K562 (cell line): Measurements from ENCODE around the gene STX18. TPM values are rescaled to one million over a fixed set of nuclear protein-coding genes. Genes with fewer than 3 reads are reported as not detected.

Source experiments
- ATAC-seq: fragments of 200-7000 bp; cut with Tn5 transposase; 3 replicates; pipeline ENCODE4 v1.9.1; 2020; ENCODE audit warnings: moderate library complexity
- BruUV-seq: library from RNA; stranded (reverse); fragments of 400-500 nt; replicated peaks from 2 replicates; lab custom pipeline; 2021; lab: Mats Ljungman, UMichigan
- CTCF ChIA-PET: fragments of 300-600 bp; formaldehyde crosslinking; extraction: SDS; loops from one replicate; lab custom pipeline; 2021; ENCODE audit warnings: low intra/inter-chr PET ratio; lab: Yijun Ruan, JAX
- POLR2A ChIA-PET: fragments of 300-600, 350-650 bp; sonication (Branson Sonifier 250); formaldehyde crosslinking; extraction: SDS; loops from one replicate; lab custom pipeline; 2021; ENCODE audit warnings: antibody characterized with exemption, inconsistent platforms; lab: Yijun Ruan, JAX
- DNase-seq, 4 experiments: peaks; one replicate each; pipeline versions ENCODE4 v3.0.0 to v3.0.0-alpha.2; 2011 to 2018; ENCODE audit warnings: low spot score in 3 of 4, mixed read lengths in 3 of 4; ENCODE audit errors: extremely low read depth in 1 of 4
- FAIRE-seq: peaks from 2 replicates; lab custom pipeline; 2011; peaks lifted over from hg19 to GRCh38; lab: Jason Lieb, UNC
- H2AFZ ChIP-seq: 2 replicates; pipeline ENCODE4 v1.6.0; 2011; ENCODE audit warnings: low read depth, low read length, control low read depth, inconsistent platforms
- H3K27ac ChIP-seq: fragments of 200-600 bp; 3 replicates; pipeline ENCODE4 v1.8.0; 2011; ENCODE audit warnings: low read depth, mild to moderate bottlenecking, control low read depth, inconsistent platforms, low read length, moderate library complexity, mixed read lengths; ENCODE audit errors: extremely low read depth
- H3K27me3 ChIP-seq, 2 experiments: fragments of 300-600 bp in 1 of 2; 2 replicates in 1 of 2; 3 replicates in 1 of 2; pipeline versions ENCODE4 v1.6.0 to v1.8.0; 2011; ENCODE audit warnings: inconsistent platforms in 2 of 2, low read length in 2 of 2, mild to moderate bottlenecking in 1 of 2, mixed read lengths in 1 of 2, moderate library complexity in 1 of 2; ENCODE audit not compliant: control insufficient read depth in 2 of 2, insufficient read depth in 2 of 2
- H3K36me3 ChIP-seq: fragments of 300-600 bp; 3 replicates; pipeline ENCODE4 v1.8.0; 2011; ENCODE audit warnings: mild to moderate bottlenecking, low read length, inconsistent platforms; ENCODE audit not compliant: control insufficient read depth, insufficient read depth
- H3K4me1 ChIP-seq, 2 experiments: fragments of 200-600 bp in 1 of 2; replicated peaks in 1 of 2; 2 replicates in 1 of 2; 3 replicates in 1 of 2; pipeline versions ENCODE4 v1.5.1 to v1.8.0; 2011; ENCODE audit warnings: inconsistent platforms in 2 of 2, low read length in 2 of 2, mild to moderate bottlenecking in 1 of 2, mixed read lengths in 1 of 2, moderate library complexity in 1 of 2; ENCODE audit not compliant: control insufficient read depth in 2 of 2, insufficient read depth in 2 of 2
- H3K4me2 ChIP-seq: 2 replicates; pipeline ENCODE4 v1.6.1; 2011; ENCODE audit warnings: low read length, control low read depth, inconsistent platforms, mixed read lengths; ENCODE audit not compliant: insufficient read depth
- H3K4me3 ChIP-seq: fragments of 200-600 bp; sonication (generic), shearing (Covaris generic); 2 replicates; pipeline ENCODE4 v1.5.1; 2016; ENCODE audit warnings: control low read depth, inconsistent platforms
- H3K79me2 ChIP-seq: fragments of 200-600 bp; 3 replicates; pipeline ENCODE4 v1.8.0; 2011; ENCODE audit warnings: low read length, inconsistent platforms; ENCODE audit not compliant: control insufficient read depth, insufficient read depth
- H3K9ac ChIP-seq, 2 experiments: 2 replicates each; pipeline versions ENCODE4 v1.6.0 to v1.6.1; 2011; ENCODE audit warnings: low read depth in 2 of 2, low read length in 2 of 2, control low read depth in 1 of 2, inconsistent platforms in 1 of 2, mild to moderate bottlenecking in 1 of 2, mixed read lengths in 1 of 2; ENCODE audit not compliant: insufficient read depth in 1 of 2
- H3K9me1 ChIP-seq: one replicate; pipeline ENCODE4 v1.6.0; 2011; ENCODE audit warnings: inconsistent platforms, mild to moderate bottlenecking, low read length, moderate library complexity; ENCODE audit not compliant: control insufficient read depth, insufficient read depth
- H3K9me3 ChIP-seq: replicated peaks from 2 replicates; pipeline ENCODE4 v1.5.1; 2011; ENCODE audit warnings: low read depth, low read length, inconsistent platforms; ENCODE audit not compliant: control insufficient read depth, insufficient read depth
- H4K20me1 ChIP-seq: replicated peaks from 2 replicates; pipeline ENCODE4 v1.6.1; 2011; ENCODE audit warnings: low read length, inconsistent platforms, mixed read lengths; ENCODE audit not compliant: control insufficient read depth, insufficient read depth
- NEUROD1 ChIP-seq: fragments of 150-350 bp; IDR thresholded peaks from 2 replicates; pipeline ENCODE4 v1.6.1; 2014; ENCODE audit warnings: borderline replicate concordance, low read length, low read depth; ENCODE audit not compliant: partially characterized antibody
- PCBP2 ChIP-seq: fragments of 200-400 bp; formaldehyde crosslinking; IDR thresholded peaks from 2 replicates; pipeline ENCODE4 v1.6.1; 2018; ENCODE audit warnings: low read length, low read depth, mild to moderate bottlenecking, moderate library complexity; ENCODE audit not compliant: poor library complexity, severe bottlenecking
- RBM25 ChIP-seq: fragments of 200-400 bp; formaldehyde crosslinking; IDR thresholded peaks from 2 replicates; pipeline ENCODE4 v1.6.1; 2018; ENCODE audit warnings: low read length, low read depth, moderate library complexity; ENCODE audit not compliant: severe bottlenecking
- SIN3B ChIP-seq: fragments of 450-650 bp; IDR thresholded peaks from 2 replicates; pipeline ENCODE4 v1.6.1; 2017; ENCODE audit warnings: low read depth, mild to moderate bottlenecking, moderate library complexity
- STAG1 ChIP-seq: sonication (generic); formaldehyde crosslinking; IDR thresholded peaks from 2 replicates; pipeline ENCODE4 v1.5.0; 2020; ENCODE audit warnings: missing genetic modification reagents, borderline replicate concordance
- SUPT5H ChIP-seq: fragments of 450-650 bp; IDR thresholded peaks from 2 replicates; pipeline ENCODE4 v1.6.1; 2016
- TRIM25 ChIP-seq: fragments of 450-650 bp; IDR thresholded peaks from 2 replicates; pipeline ENCODE4 v1.7.0; 2016; ENCODE audit warnings: borderline replicate concordance
- XRCC3 ChIP-seq: fragments of 450-650 bp; IDR thresholded peaks from 2 replicates; pipeline ENCODE4 v1.6.1; 2017; ENCODE audit warnings: mild to moderate bottlenecking, moderate library complexity
- ZFP30 ChIP-seq: fragments of 250-450 bp; sonication (Bioruptor Pico); IDR thresholded peaks from 2 replicates; pipeline ENCODE4 v1.8.0; 2022; ENCODE audit warnings: moderate library complexity, mild to moderate bottlenecking, inconsistent platforms, borderline replicate concordance
- ZKSCAN3 ChIP-seq: fragments of 250-450 bp; sonication (Bioruptor Pico); IDR thresholded peaks from 2 replicates; pipeline ENCODE4 v1.4.0; 2020
- ZNF217 ChIP-seq: sonication (generic); formaldehyde crosslinking; IDR thresholded peaks from 2 replicates; pipeline ENCODE4 v1.8.0; 2022; ENCODE audit warnings: mild to moderate bottlenecking, missing genetic modification reagents
- ZNF239 ChIP-seq: fragments of 250-450 bp; sonication (Bioruptor Pico); IDR thresholded peaks from 2 replicates; pipeline ENCODE4 v1.4.0; 2020; ENCODE audit warnings: mild to moderate bottlenecking
- ZNF316 ChIP-seq: fragments of 450-650 bp; IDR thresholded peaks from 2 replicates; pipeline ENCODE4 v1.6.1; 2016
- ZNF354B ChIP-seq: fragments of 250-450 bp; sonication (Bioruptor Pico); IDR thresholded peaks from 2 replicates; pipeline ENCODE4 v1.4.0; 2020
- ZNF592 ChIP-seq: fragments of 450-650 bp; IDR thresholded peaks from 2 replicates; pipeline ENCODE4 v1.6.1; 2017; ENCODE audit warnings: antibody characterized with exemption, mild to moderate bottlenecking
- ZNF696 ChIP-seq: fragments of 250-450 bp; sonication (Bioruptor Pico); conservative IDR thresholded peaks from 2 replicates; pipeline ENCODE4 v1.4.0; 2020; ENCODE audit warnings: mild to moderate bottlenecking, moderate library complexity
- ZNF764 ChIP-seq: fragments of 250-450 bp; sonication (Bioruptor Pico); IDR thresholded peaks from 2 replicates; pipeline ENCODE4 v1.4.0; 2020; ENCODE audit warnings: low read depth, mild to moderate bottlenecking, moderate library complexity
- in situ Hi-C: fragments of 300-500 bp; cut with MboI; formaldehyde crosslinking; loops from 4 replicates; pipeline ENCODE4 v1.15.0; 2018; ENCODE audit warnings: inconsistent platforms, mixed read lengths
- intact Hi-C: fragments of 100-400 bp; cut with micrococcal nuclease; formaldehyde crosslinking; loops from 2 replicates; pipeline ENCODE4 v1.14.2; 2022
- polyA plus RNA-seq, 8 experiments: library from polyadenylated mRNA; depleted of rRNA in 4 of 8; stranded (reverse) in 5 of 8; unstranded in 3 of 8; fragments of >200 nt; fragmentation: Nextera tagmentation in 2 of 8; fragmentation: Illumina TruSeq in 1 of 8; extraction: Ambion mirVana in 2 of 8; extraction: Trizol in 1 of 8; gene quantifications; 2 replicates each; pipeline versions ENCODE4 v1.2.1 to v1.2.3, GENCODE V29; 2011 to 2014; ENCODE audit warnings: inconsistent platforms in 1 of 8, missing spikeins in 1 of 8
- total RNA-seq, 7 experiments: library from RNA; depleted of rRNA in 6 of 7; stranded (reverse); fragments of >200 nt in 6 of 7; fragmentation: Illumina TruSeq in 2 of 7; extraction: Trizol in 2 of 7; gene quantifications; 2 replicates each; pipeline versions ENCODE4 v1.2.1 to v1.2.3, GENCODE V29; 2011 to 2021; ENCODE audit warnings: low replicate concordance in 1 of 7

Gene STX18
- total and polyA plus RNA-seq, 9 of the 15 experiments (the other 6 are each of a cell fraction or from before 2014, with no cell fraction given), result 6.2 to 41.7 (median 22.7) TPM

- ChIA-PET CTCF (no interaction called here), POLR2A (interaction anchor here (1.4 kb wide), 1 partner anchor 39 kb away, joined by 3 read pairs; no protein-coding TSS in a partner anchor)
- BruUV-seq, result no TSS peak
- peaks cover 4% of the 10 kb centered on the region for H3K9me1 ChIP-seq
- no peaks in the 10 kb centered on the region for H3K9me3 ChIP-seq
- no peak overlapping the region for H2AFZ ChIP-seq
- no peak for TF ChIP-seq STAG1 (CRISPR knock-in tag)
- TF ChIP-seq ZFP30, result no peak
- TF ChIP-seq TRIM25, result no peak
- no peak for TF ChIP-seq NEUROD1
- no peak for TF ChIP-seq SUPT5H
- TF ChIP-seq PCBP2, result no peak
- no peak for TF ChIP-seq ZNF764 (CRISPR knock-in tag)
- TF ChIP-seq XRCC3, result no peak
- no peak for TF ChIP-seq ZNF354B (CRISPR knock-in tag)
- TF ChIP-seq ZNF592, result no peak
- no peak for TF ChIP-seq RBM25
- TF ChIP-seq ZNF316, result no peak
- no peak for TF ChIP-seq ZNF696 (CRISPR knock-in tag)
- no peak for TF ChIP-seq SIN3B
- no peak for TF ChIP-seq ZKSCAN3
- no peak for TF ChIP-seq ZNF239 (CRISPR knock-in tag)
- no peak for TF ChIP-seq ZNF217 (CRISPR knock-in tag)
- H3K9ac ChIP-seq, result no peak overlapping the region
- FAIRE-seq, result no peak
- H3K4me2 ChIP-seq, result no peak overlapping the region
- in situ Hi-C loops, result no loop called here
- no peaks in the 10 kb centered on the region for H3K27me3 ChIP-seq
- H3K4me1 ChIP-seq, result peaks cover 0 to 25% of the 10 kb centered on the region in 2 experiments; a peak in 2 of 5 replicates
- H4K20me1 ChIP-seq, result peaks cover 31% of the 10 kb centered on the region
- DNase-seq, result no peak
- intact Hi-C loops, result no loop called here
- H3K36me3 ChIP-seq, result no peaks in the 10 kb centered on the region
- no peak for ATAC-seq
- no peak overlapping the region for H3K27ac ChIP-seq
- H3K4me3 ChIP-seq, result no peak overlapping the region
- H3K79me2 ChIP-seq, result peaks cover 37% of the 10 kb centered on the region
Observed at GRCh38 chr4:4535590-4535989, 6.3 kb downstream of the STX18 start.
